Lower leg skin (tissue), 4 donors: ENCODE results near the gene CNIH2. TPM values are rescaled to one million over a fixed set of nuclear protein-coding genes. Genes with fewer than 3 reads are reported as not detected.

Experiments
- DNase-seq, 2 donors: peaks; one replicate each; pipeline ENCODE4 v3.0.0-alpha.2; 2019; ENCODE audit warnings: low spot score in 2 of 2
- H3K4me3 ChIP-seq: fragments of 200-600 bp; sonication (generic); 2 replicates; pipeline ENCODE4 v1.5.1; 2017; ENCODE audit warnings: mild to moderate bottlenecking, low read depth; ENCODE audit not compliant: poor library complexity, severe bottlenecking
- CTCF ChIP-seq, 3 donors: fragments of 450-650 bp; IDR thresholded peaks; one replicate each; pipeline ENCODE4 v1.5.1; 2016; ENCODE audit warnings: antibody characterized with exemption in 3 of 3, mild to moderate bottlenecking in 3 of 3, moderate library complexity in 2 of 3
- POLR2A ChIP-seq, 2 donors: fragments of 450-650 bp; IDR thresholded peaks; one replicate each; pipeline ENCODE4 v1.6.1; 2016 to 2017; ENCODE audit warnings: antibody characterized with exemption in 2 of 2, mild to moderate bottlenecking in 1 of 2, moderate library complexity in 1 of 2
- WGBS, 2 donors: methylation state at CpG; one replicate each; pipeline ENCODE4 v1.1.5; 2018; 5-methylcytosine and 5-hydroxymethylcytosine counted together
- intact Hi-C: fragments of 100-400 bp; cut with DNase I; formaldehyde crosslinking; loops from one replicate; pipeline ENCODE4 v1.15.0; 2023; ENCODE audit warnings: low total_unique reads
- total RNA-seq, 4 donors: library from RNA; depleted of rRNA; stranded (reverse); fragments of >200 nt; gene quantifications; one replicate each; pipeline ENCODE4 v1.1.0, GENCODE V29; 2016

The CNIH2 gene
- 1 to 10 TPM in 1 of 4 donors, under 1 TPM in 1, not detected in 2; 0.42 to 3.2 TPM for total RNA-seq

DNA sequence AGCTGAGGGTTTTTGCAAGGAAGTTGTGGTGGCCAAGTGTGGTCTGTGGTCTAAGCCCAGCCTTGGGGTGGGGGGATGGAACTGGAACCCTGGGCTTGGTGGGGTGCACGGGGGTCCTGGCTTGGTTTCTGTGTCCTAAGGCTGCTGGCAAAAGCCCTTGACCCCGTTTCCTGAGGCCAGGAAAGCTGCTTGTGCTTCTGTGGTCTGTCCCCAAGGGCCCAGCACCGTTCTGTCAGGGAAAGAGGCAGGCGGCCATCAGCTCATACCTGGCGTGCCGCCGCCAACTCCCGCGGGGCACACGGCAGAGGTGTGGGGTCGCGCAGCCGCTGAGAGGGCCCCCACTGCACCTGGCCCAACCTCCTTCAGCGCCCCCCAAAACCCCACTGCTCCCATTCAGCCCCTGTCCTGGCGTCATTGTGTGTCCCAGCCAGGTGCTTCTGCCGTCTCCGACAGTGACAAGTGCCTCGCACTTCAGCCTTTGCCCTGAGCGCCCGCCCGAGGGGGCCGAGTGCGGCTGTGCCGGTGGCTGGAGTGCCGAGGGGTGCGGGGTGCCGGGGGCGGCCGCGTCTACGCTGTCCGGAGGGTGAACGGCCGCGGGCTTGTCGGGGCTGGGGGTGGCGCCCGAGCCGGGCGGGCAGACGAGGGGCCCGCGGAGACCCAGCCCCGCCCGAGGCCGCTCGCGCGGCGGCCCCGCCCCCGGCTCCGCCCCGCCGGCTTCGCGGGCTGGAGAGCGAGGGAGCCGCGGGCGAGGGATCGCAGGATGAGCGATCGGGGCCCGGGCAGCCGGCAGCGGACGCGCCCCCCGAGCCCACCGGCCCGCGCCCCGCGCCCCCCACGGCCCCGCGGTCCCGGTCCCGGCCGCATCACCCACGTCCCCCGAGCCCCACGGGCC, at the start of gene CNIH2:
Gene CNIH2 (plus strand): TSS at position 705 of the 892 bp plus-strand sequence. CDS start 282 bp downstream, outside the sequence.
- WGBS, 2 donors: 7 to 8% methylated on average over 19 to 55 of the region's 84 CpGs
- intact Hi-C loops: no loop called here
- no peak for TF ChIP-seq CTCF (IDR thresholded peaks at IDR 0.05)
- TF ChIP-seq POLR2A (IDR thresholded peaks at IDR 0.05): no peak
- no peak for DNase-seq
- no peak within 1 kb of the TSS for H3K4me3 ChIP-seq

GRCh38 chr11:66228521-66228920, 49.5 kb upstream of the CNIH2 start:
- TF ChIP-seq CTCF (IDR thresholded peaks at IDR 0.05) (no peak), POLR2A (IDR thresholded peaks at IDR 0.05) (no peak)
- WGBS, 2 donors: 61 to 74% methylated on average over 6 of the region's 6 CpGs
- no peak overlapping the region for H3K4me3 ChIP-seq
- intact Hi-C loops: no loop called here
- DNase-seq: no peak

DNA sequence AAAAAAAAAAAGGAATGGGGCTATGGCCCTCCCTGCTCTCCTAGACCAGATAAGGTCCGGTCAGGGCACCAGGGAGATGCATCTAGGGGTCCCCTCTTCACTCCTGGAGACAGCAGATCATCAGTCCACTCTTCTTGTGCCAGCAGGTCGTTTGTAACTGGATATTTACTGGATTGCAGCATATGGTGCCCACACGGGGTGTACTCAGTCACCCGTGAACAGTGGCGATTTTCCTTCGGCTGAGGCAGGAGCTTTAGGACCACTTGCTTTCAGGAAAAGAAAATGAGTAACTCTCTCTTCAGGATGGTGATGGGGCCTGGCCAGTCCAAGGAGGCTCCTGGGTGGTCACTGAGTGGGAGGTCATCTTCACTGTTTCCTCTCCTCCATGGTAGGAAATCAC, 47.8 kb upstream of the CNIH2 start:
- intact Hi-C loops: no loop called here
- no peak for DNase-seq
- TF ChIP-seq POLR2A (IDR thresholded peaks at IDR 0.05) (no peak), CTCF (IDR thresholded peaks at IDR 0.05) (no peak)
- 80 to 82% methylated on average over 6 of the region's 6 CpGs for WGBS, 2 donors
- H3K4me3 ChIP-seq: no peak overlapping the region

DNA sequence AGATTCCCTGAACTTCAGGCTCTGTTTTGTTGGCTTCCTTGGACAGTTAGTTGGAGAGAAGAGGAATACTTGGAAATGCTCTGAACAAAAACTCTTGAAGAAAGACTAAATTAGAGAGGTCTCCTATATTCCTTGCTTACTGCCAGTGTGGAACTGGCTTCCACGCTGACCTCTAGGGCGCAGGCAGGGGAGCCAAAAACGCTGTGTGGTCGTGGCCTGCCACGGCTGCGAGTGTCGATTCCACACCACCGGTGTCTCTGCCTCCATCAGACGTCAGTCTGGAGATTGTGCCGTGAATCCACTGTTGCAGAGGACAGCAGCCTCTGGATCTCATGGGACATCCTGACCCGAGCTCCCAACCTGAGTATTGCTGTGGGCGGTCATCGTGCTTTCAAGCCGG, 47.0 kb upstream of the CNIH2 start:
- WGBS, 2 donors: 90 to 93% methylated on average over 14 of the region's 14 CpGs
- TF ChIP-seq CTCF (IDR thresholded peaks at IDR 0.05): no peak
- TF ChIP-seq POLR2A (IDR thresholded peaks at IDR 0.05): no peak
- H3K4me3 ChIP-seq: no peak overlapping the region
- intact Hi-C loops: no loop called here
- no peak for DNase-seq

DNA sequence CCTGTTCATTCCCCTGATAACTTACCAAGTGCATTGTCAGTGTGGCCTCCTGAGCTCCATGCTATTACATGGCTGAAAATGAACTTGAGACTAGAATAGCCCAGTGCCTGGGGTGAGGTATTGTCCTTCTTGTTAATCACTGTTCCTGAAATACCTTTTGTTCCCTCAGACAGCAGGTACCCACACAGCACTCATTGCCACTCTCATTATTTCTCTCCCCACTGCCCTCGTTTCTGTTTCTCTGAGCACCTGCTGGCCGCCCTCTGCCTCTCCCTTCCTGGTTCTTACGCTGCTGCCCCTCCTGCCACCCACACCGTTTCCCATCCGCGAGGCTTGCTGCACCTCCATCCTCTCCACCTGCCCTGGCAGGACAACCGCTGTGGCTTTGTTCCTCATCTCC, 46.4 kb upstream of the CNIH2 start:
- no peak for TF ChIP-seq POLR2A (IDR thresholded peaks at IDR 0.05)
- no peak for TF ChIP-seq CTCF (IDR thresholded peaks at IDR 0.05)
- DNase-seq: no peak
- 86 to 88% methylated on average over 7 of the region's 7 CpGs for WGBS, 2 donors
- intact Hi-C loops: no loop called here
- H3K4me3 ChIP-seq: no peak overlapping the region
